HepG2 (cell line): ENCODE measurements around the gene POLR3GL. TPM values are rescaled to one million over a fixed set of nuclear protein-coding genes. Genes with fewer than 3 reads are reported as not detected.

ENCODE experiments used
- ATF7-NPFF ChIP-seq: sonication (generic); formaldehyde crosslinking; IDR thresholded peaks from 2 replicates; pipeline ENCODE4 v1.8.1; 2023; ENCODE audit warnings: mild to moderate bottlenecking, low read depth, missing genetic modification reagents, moderate library complexity
- FUBP1 ChIP-seq: sonication (generic); formaldehyde crosslinking; IDR thresholded peaks from 2 replicates; pipeline ENCODE4 v1.5.1; 2020; ENCODE audit warnings: missing genetic modification reagents, mild to moderate bottlenecking, borderline replicate concordance
- HMG20B ChIP-seq: conservative IDR thresholded peaks from 2 replicates; pipeline ENCODE4 v1.6.1; 2016; ENCODE audit warnings: missing genetic modification reagents, missing compliant biosample characterization
- KMT2B ChIP-seq: IDR thresholded peaks from 2 replicates; pipeline ENCODE4 v1.6.1; 2016; ENCODE audit warnings: missing genetic modification reagents, missing compliant biosample characterization
- MAFF ChIP-seq: IDR thresholded peaks from 2 replicates; pipeline ENCODE4 v1.6.1; 2011; ENCODE audit warnings: low read depth, low read length, improper control_type of control experiment
- MED13 ChIP-seq: sonication (generic); formaldehyde crosslinking; IDR thresholded peaks from 2 replicates; pipeline ENCODE4 v1.5.0; 2020; ENCODE audit warnings: missing genetic modification reagents
- NFE2L1 ChIP-seq: sonication (generic); formaldehyde crosslinking; IDR thresholded peaks from 2 replicates; pipeline ENCODE4 v1.4.0; 2020; ENCODE audit warnings: missing genetic modification reagents, mild to moderate bottlenecking, borderline replicate concordance
- PAWR ChIP-seq: sonication (generic); formaldehyde crosslinking; IDR thresholded peaks from 2 replicates; pipeline ENCODE4 v1.4.0; 2020; ENCODE audit warnings: missing genetic modification reagents, mild to moderate bottlenecking, borderline replicate concordance
- RCOR2 ChIP-seq: IDR thresholded peaks from 2 replicates; pipeline ENCODE4 v1.6.1; 2016; ENCODE audit warnings: missing biosample characterization, missing genetic modification reagents
- RFX1 ChIP-seq: fragments of 450-650 bp; IDR thresholded peaks from 2 replicates; pipeline ENCODE4 v1.6.1; 2017
- SMAD3 ChIP-seq: sonication (generic); formaldehyde crosslinking; IDR thresholded peaks from 2 replicates; pipeline ENCODE4 v1.4.0; 2020; ENCODE audit warnings: missing genetic modification reagents
- ZBTB44 ChIP-seq: sonication (generic); formaldehyde crosslinking; IDR thresholded peaks from 2 replicates; pipeline ENCODE4 v1.4.0; 2020; ENCODE audit warnings: missing genetic modification reagents
- ZNF280B ChIP-seq: sonication (generic); formaldehyde crosslinking; IDR thresholded peaks from 2 replicates; pipeline ENCODE4 v1.5.0; 2020; ENCODE audit warnings: missing genetic modification reagents, mild to moderate bottlenecking, borderline replicate concordance
- ZNF550 ChIP-seq: sonication (generic); formaldehyde crosslinking; IDR thresholded peaks from 2 replicates; pipeline ENCODE4 v1.4.0; 2020; ENCODE audit warnings: mild to moderate bottlenecking, missing genetic modification reagents, borderline replicate concordance
- ZNF737 ChIP-seq: sonication (generic); formaldehyde crosslinking; IDR thresholded peaks from 2 replicates; pipeline ENCODE4 v1.5.0; 2020; ENCODE audit warnings: missing genetic modification reagents, mild to moderate bottlenecking, borderline replicate concordance
- ZXDC ChIP-seq: sonication (generic); formaldehyde crosslinking; IDR thresholded peaks from 2 replicates; pipeline ENCODE4 v1.5.0; 2020; ENCODE audit warnings: mild to moderate bottlenecking, missing genetic modification reagents
- polyA plus RNA-seq, 8 experiments: library from polyadenylated mRNA; depleted of rRNA in 3 of 8; stranded (reverse) in 7 of 8; unstranded in 1 of 8; fragments of >200 nt; fragmentation: Illumina TruSeq in 4 of 8; extraction: Trizol in 4 of 8; gene quantifications; 2 replicates each; pipeline versions ENCODE4 v1.2.1 to v1.2.3, GENCODE V29; 2011 to 2016; ENCODE audit warnings: low read depth in 4 of 8, missing spikeins in 1 of 8, mixed read lengths in 1 of 8; ENCODE audit not compliant: insufficient read depth in 1 of 8
- total RNA-seq, 5 experiments: library from RNA; depleted of rRNA; stranded (reverse); fragments of >200 nt; fragmentation: Illumina TruSeq; extraction: Trizol; gene quantifications; 2 replicates each; pipeline ENCODE4 v1.2.3, GENCODE V29; 2016; ENCODE audit warnings: low read depth in 1 of 5
- TF ChIP-seq, protein P1 (sequence below): sonication (generic); formaldehyde crosslinking; IDR thresholded peaks from 2 replicates; pipeline ENCODE4 v1.4.0; 2020; ENCODE audit warnings: missing genetic modification reagents, borderline replicate concordance
- TF ChIP-seq, protein P2 (sequence below), 2 experiments: sonication (generic) in 1 of 2; formaldehyde crosslinking in 1 of 2; IDR thresholded peaks; 2 replicates each; pipeline versions ENCODE4 v1.4.0 to v1.6.1; 2018 to 2020; ENCODE audit warnings: missing genetic modification reagents in 2 of 2, borderline replicate concordance in 1 of 2, low read depth in 1 of 2, mild to moderate bottlenecking in 1 of 2, missing biosample characterization in 1 of 2

The POLR3GL gene
- total and polyA plus RNA-seq, 2 of the 13 experiments (the other 11 are each of a cell fraction or from before 2014, with no cell fraction given), result 11.5 to 12.4 TPM

DNA sequence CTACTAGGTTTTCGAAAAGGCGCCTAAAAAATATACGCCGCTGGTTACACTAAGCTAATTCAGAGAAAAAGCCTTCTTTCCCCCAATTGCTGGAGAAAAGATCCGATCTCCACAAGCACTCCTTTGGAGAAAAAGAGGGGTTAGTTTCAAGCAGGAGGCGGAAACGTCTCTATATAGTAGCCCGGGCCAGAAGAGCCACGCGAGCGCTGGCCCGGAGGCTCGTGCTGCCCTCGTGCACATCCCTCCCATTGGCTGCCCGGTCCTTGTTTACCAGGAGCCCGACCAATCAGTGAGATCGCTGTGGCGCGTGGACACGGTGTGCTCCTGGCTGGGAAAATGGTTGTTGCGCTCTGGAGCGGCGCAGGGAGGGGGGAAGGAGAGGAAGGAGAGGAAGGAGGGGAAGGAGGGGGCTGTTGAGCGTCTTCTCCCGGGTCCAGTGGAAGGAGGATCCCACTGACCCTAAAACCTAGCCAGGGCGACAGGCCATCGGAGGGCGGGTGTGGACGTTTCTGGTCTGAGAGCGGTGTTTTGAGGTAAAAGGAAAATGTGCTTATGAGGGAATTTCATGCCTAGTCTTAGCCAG, 32.0 kb downstream of the POLR3GL start, which contains the start of gene TXNIP (continued):
- TF ChIP-seq ZNF280B (CRISPR knock-in tag) (peak; percentile 91), PAWR (no peak), FUBP1 (no peak), ZNF550 (CRISPR knock-in tag) (no peak), ZXDC (CRISPR knock-in tag) (no peak), ZNF737 (no peak), KMT2B (CRISPR knock-in tag) (peak; percentile 60; the same call in 1 of the 2 replicates), RCOR2 (0 out of 2 replicates have a peak, but pooled peaks have one; percentile 40), MED13 (CRISPR knock-in tag) (peak; percentile 80; the same call in 1 of the 2 replicates), HMG20B (peak; percentile 50; the same call in 1 of the 2 replicates), SMAD3 (CRISPR knock-in tag) (peak; percentile 93), ATF7-NPFF (no peak), ZBTB44 (CRISPR knock-in tag) (0 out of 2 replicates have a peak, but pooled peaks have one; percentile 27), RFX1 (no peak), NFE2L1 (CRISPR knock-in tag) (no peak), MAFF (0 out of 2 replicates have a peak, but pooled peaks have one; percentile 17)
- TF ChIP-seq, protein P1, sequence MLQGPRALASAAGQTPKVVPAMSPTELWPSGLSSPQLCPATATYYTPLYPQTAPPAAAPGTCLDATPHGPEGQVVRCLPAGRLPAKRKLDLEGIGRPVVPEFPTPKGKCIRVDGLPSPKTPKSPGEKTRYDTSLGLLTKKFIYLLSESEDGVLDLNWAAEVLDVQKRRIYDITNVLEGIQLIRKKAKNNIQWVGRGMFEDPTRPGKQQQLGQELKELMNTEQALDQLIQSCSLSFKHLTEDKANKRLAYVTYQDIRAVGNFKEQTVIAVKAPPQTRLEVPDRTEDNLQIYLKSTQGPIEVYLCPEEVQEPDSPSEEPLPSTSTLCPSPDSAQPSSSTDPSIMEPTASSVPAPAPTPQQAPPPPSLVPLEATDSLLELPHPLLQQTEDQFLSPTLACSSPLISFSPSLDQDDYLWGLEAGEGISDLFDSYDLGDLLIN (CRISPR knock-in tag), result no peak
- TF ChIP-seq, protein P2, sequence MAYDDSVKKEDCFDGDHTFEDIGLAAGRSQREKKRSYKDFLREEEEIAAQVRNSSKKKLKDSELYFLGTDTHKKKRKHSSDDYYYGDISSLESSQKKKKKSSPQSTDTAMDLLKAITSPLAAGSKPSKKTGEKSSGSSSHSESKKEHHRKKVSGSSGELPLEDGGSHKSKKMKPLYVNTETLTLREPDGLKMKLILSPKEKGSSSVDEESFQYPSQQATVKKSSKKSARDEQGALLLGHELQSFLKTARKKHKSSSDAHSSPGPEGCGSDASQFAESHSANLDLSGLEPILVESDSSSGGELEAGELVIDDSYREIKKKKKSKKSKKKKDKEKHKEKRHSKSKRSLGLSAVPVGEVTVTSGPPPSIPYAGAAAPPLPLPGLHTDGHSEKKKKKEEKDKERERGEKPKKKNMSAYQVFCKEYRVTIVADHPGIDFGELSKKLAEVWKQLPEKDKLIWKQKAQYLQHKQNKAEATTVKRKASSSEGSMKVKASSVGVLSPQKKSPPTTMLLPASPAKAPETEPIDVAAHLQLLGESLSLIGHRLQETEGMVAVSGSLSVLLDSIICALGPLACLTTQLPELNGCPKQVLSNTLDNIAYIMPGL (CRISPR knock-in tag; IDR thresholded peaks at IDR 0.05; ENCODE audit: borderline replicate concordance in 1 of 2, low read depth in 1 of 2), result peak; percentile 81 to 84; a peak in 3 of 4 replicates
